ENCODE data around the gene PLEKHG1. TPM values are rescaled to one million over a fixed set of nuclear protein-coding genes. Genes with fewer than 3 reads are reported as not detected.

PLEKHG1 gene
- total and polyA plus RNA-seq, 2 experiments from 2014 or later = 0.89 to 2.5 TPM

DNA sequence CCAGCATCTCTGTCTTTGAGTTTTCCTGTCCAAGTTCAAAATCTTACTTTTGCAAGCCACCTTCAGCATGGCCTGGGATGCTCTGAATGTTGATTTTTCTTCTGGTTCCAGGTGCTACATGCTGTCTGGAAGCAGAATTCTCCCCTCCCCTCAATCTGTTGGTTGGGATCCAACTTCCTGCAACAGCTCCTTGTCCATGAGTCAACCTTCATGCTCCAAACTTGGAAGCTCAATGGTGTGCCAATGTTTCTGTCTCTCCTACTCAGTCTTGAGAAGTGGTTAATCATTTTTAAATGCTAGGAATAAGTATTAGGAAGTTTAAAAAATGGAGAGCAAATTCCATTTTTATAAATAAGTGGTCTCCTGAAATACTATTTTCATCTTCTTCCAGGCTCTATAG is 33.2 kb upstream of the PLEKHG1 start (continued):
- TF ChIP-seq, protein P1, sequence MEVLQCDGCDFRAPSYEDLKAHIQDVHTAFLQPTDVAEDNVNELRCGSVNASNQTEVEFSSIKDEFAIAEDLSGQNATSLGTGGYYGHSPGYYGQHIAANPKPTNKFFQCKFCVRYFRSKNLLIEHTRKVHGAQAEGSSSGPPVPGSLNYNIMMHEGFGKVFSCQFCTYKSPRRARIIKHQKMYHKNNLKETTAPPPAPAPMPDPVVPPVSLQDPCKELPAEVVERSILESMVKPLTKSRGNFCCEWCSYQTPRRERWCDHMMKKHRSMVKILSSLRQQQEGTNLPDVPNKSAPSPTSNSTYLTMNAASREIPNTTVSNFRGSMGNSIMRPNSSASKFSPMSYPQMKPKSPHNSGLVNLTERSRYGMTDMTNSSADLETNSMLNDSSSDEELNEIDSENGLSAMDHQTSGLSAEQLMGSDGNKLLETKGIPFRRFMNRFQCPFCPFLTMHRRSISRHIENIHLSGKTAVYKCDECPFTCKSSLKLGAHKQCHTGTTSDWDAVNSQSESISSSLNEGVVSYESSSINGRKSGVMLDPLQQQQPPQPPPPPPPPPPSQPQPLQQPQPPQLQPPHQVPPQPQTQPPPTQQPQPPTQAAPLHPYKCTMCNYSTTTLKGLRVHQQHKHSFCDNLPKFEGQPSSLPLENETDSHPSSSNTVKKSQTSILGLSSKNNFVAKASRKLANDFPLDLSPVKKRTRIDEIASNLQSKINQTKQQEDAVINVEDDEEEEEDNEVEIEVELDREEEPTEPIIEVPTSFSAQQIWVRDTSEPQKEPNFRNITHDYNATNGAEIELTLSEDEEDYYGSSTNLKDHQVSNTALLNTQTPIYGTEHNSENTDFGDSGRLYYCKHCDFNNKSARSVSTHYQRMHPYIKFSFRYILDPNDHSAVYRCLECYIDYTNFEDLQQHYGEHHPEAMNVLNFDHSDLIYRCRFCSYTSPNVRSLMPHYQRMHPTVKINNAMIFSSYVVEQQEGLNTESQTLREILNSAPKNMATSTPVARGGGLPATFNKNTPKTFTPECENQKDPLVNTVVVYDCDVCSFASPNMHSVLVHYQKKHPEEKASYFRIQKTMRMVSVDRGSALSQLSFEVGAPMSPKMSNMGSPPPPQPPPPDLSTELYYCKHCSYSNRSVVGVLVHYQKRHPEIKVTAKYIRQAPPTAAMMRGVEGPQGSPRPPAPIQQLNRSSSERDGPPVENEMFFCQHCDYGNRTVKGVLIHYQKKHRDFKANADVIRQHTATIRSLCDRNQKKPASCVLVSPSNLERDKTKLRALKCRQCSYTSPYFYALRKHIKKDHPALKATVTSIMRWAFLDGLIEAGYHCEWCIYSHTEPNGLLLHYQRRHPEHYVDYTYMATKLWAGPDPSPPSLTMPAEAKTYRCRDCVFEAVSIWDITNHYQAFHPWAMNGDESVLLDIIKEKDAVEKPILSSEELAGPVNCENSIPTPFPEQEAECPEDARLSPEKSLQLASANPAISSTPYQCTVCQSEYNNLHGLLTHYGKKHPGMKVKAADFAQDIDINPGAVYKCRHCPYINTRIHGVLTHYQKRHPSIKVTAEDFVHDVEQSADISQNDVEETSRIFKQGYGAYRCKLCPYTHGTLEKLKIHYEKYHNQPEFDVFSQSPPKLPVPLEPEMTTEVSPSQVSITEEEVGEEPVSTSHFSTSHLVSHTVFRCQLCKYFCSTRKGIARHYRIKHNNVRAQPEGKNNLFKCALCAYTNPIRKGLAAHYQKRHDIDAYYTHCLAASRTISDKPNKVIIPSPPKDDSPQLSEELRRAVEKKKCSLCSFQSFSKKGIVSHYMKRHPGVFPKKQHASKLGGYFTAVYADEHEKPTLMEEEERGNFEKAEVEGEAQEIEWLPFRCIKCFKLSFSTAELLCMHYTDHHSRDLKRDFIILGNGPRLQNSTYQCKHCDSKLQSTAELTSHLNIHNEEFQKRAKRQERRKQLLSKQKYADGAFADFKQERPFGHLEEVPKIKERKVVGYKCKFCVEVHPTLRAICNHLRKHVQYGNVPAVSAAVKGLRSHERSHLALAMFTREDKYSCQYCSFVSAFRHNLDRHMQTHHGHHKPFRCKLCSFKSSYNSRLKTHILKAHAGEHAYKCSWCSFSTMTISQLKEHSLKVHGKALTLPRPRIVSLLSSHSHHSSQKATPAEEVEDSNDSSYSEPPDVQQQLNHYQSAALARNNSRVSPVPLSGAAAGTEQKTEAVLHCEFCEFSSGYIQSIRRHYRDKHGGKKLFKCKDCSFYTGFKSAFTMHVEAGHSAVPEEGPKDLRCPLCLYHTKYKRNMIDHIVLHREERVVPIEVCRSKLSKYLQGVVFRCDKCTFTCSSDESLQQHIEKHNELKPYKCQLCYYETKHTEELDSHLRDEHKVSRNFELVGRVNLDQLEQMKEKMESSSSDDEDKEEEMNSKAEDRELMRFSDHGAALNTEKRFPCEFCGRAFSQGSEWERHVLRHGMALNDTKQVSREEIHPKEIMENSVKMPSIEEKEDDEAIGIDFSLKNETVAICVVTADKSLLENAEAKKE (CRISPR knock-in tag; IDR thresholded peaks at IDR 0.05) = no peak
- TF ChIP-seq, protein P2, sequence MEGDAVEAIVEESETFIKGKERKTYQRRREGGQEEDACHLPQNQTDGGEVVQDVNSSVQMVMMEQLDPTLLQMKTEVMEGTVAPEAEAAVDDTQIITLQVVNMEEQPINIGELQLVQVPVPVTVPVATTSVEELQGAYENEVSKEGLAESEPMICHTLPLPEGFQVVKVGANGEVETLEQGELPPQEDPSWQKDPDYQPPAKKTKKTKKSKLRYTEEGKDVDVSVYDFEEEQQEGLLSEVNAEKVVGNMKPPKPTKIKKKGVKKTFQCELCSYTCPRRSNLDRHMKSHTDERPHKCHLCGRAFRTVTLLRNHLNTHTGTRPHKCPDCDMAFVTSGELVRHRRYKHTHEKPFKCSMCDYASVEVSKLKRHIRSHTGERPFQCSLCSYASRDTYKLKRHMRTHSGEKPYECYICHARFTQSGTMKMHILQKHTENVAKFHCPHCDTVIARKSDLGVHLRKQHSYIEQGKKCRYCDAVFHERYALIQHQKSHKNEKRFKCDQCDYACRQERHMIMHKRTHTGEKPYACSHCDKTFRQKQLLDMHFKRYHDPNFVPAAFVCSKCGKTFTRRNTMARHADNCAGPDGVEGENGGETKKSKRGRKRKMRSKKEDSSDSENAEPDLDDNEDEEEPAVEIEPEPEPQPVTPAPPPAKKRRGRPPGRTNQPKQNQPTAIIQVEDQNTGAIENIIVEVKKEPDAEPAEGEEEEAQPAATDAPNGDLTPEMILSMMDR (conservative IDR thresholded peaks at IDR 0.05; ENCODE audit: low read depth in 2 of 2) = no peak
- TF ChIP-seq STAT1 (IDR thresholded peaks at IDR 0.05; ENCODE audit: unreplicated experiment) = no peak
- no peak for TF ChIP-seq CREB1 (CRISPR knock-in tag; IDR thresholded peaks at IDR 0.05; ENCODE audit: low read depth)

DNA sequence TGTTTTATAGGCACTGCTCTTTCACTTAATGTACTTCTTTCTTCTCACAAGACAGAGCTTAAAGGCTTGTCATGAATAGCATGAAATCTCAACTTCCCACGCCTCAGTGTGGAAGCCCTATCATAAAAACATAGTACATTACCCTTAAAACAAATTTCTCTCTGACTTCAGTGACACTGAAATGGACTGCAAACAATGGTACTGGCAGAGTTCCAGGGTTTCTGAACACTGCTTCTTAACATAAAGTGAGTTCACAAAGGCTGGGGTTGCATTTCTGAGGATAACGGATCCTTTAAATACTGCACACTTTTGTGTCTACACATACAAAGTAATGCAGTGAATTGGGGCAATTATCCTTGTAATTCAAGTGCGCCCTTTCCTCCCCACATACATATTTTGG is 32.3 kb upstream of the PLEKHG1 start:
- no peaks in the 10 kb centered on the region for H3K4me1 ChIP-seq (ENCODE audit: insufficient read depth)
- no peaks in the 10 kb centered on the region for H3F3A ChIP-seq (replicated peaks; ENCODE audit: low read depth)
- Mint-ChIP-seq H3K27ac (no peak overlapping the region), H3K4me3 (no peak overlapping the region), H3K27me3 (ENCODE audit: insufficient read depth, low read depth, poor library complexity) (no peaks in the 10 kb centered on the region), H3K36me3 (ENCODE audit: low read depth) (no peaks in the 10 kb centered on the region), H3K9me3 (no peaks in the 10 kb centered on the region; the same call in 2 of the 3 replicates), H3K4me1 (no peaks in the 10 kb centered on the region; the same call in 2 of the 3 replicates)
- no peak overlapping the region for H3K4me3 ChIP-seq
- no peak overlapping the region for H2AFZ ChIP-seq
- TF ChIP-seq, protein P3, sequence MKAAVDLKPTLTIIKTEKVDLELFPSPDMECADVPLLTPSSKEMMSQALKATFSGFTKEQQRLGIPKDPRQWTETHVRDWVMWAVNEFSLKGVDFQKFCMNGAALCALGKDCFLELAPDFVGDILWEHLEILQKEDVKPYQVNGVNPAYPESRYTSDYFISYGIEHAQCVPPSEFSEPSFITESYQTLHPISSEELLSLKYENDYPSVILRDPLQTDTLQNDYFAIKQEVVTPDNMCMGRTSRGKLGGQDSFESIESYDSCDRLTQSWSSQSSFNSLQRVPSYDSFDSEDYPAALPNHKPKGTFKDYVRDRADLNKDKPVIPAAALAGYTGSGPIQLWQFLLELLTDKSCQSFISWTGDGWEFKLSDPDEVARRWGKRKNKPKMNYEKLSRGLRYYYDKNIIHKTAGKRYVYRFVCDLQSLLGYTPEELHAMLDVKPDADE (IDR thresholded peaks at IDR 0.05) = no peak
- no peak for TF ChIP-seq EZH2phosphoT487 (IDR thresholded peaks at IDR 0.05; ENCODE audit: unreplicated experiment)
- no peak for TF ChIP-seq CREB1 (CRISPR knock-in tag; IDR thresholded peaks at IDR 0.05; ENCODE audit: low read depth)
- no peak for TF ChIP-seq JUNB (IDR thresholded peaks at IDR 0.05; ENCODE audit: unreplicated experiment)
- TF ChIP-seq, protein P4, sequence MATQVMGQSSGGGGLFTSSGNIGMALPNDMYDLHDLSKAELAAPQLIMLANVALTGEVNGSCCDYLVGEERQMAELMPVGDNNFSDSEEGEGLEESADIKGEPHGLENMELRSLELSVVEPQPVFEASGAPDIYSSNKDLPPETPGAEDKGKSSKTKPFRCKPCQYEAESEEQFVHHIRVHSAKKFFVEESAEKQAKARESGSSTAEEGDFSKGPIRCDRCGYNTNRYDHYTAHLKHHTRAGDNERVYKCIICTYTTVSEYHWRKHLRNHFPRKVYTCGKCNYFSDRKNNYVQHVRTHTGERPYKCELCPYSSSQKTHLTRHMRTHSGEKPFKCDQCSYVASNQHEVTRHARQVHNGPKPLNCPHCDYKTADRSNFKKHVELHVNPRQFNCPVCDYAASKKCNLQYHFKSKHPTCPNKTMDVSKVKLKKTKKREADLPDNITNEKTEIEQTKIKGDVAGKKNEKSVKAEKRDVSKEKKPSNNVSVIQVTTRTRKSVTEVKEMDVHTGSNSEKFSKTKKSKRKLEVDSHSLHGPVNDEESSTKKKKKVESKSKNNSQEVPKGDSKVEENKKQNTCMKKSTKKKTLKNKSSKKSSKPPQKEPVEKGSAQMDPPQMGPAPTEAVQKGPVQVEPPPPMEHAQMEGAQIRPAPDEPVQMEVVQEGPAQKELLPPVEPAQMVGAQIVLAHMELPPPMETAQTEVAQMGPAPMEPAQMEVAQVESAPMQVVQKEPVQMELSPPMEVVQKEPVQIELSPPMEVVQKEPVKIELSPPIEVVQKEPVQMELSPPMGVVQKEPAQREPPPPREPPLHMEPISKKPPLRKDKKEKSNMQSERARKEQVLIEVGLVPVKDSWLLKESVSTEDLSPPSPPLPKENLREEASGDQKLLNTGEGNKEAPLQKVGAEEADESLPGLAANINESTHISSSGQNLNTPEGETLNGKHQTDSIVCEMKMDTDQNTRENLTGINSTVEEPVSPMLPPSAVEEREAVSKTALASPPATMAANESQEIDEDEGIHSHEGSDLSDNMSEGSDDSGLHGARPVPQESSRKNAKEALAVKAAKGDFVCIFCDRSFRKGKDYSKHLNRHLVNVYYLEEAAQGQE (IDR thresholded peaks at IDR 0.05; ENCODE audit: unreplicated experiment) = no peak
- TF ChIP-seq POLR2AphosphoS5 (IDR thresholded peaks at IDR 0.05; ENCODE audit: low read depth) = no peak
- TF ChIP-seq EZH2 (IDR thresholded peaks at IDR 0.05; ENCODE audit: low read depth, unreplicated experiment) = no peak
- TF ChIP-seq STAT1 (IDR thresholded peaks at IDR 0.05; ENCODE audit: unreplicated experiment) = no peak
- no peak for TF ChIP-seq NANOG (IDR thresholded peaks at IDR 0.05; ENCODE audit: borderline replicate concordance)
- TF ChIP-seq ZNF114 (CRISPR knock-in tag; IDR thresholded peaks at IDR 0.05) = no peak
- ATAC-seq (no peak), DNase-seq (ENCODE audit: low spot score) (no peak)
- no peak overlapping the region for H3K4me2 ChIP-seq
- H3K27me3 ChIP-seq (ENCODE audit: insufficient read depth) = no peaks in the 10 kb centered on the region
- H3K9me2 ChIP-seq (ENCODE audit: insufficient read depth) = peaks cover 4% of the 10 kb centered on the region; the same call in 1 of the 2 replicates
- H3K27ac ChIP-seq (ENCODE audit: low read depth) = no peak overlapping the region
- no peaks in the 10 kb centered on the region for H3K79me2 ChIP-seq (replicated peaks; ENCODE audit: insufficient read depth)
- no peaks in the 10 kb centered on the region for H4K20me1 ChIP-seq (replicated peaks; ENCODE audit: insufficient read depth)
- H3K36me3 ChIP-seq (ENCODE audit: insufficient read depth) = no peaks in the 10 kb centered on the region
